GM21529 (cell line): ENCODE results near the gene PINK1.

Source experiments
- ATAC-seq: cut with Tn5 transposase; IDR thresholded peaks from one replicate; pipeline ENCODE4 v1.9.1; 2021; ENCODE audit not compliant: unreplicated experiment

PINK1 gene

GRCh38 chr1:20610970-20611369 is 22.3 kb upstream of the PINK1 start:
- ATAC-seq, result no peak

GRCh38 chr1:20611652-20612051 is 21.6 kb upstream of the PINK1 start:
- no peak for ATAC-seq

DNA sequence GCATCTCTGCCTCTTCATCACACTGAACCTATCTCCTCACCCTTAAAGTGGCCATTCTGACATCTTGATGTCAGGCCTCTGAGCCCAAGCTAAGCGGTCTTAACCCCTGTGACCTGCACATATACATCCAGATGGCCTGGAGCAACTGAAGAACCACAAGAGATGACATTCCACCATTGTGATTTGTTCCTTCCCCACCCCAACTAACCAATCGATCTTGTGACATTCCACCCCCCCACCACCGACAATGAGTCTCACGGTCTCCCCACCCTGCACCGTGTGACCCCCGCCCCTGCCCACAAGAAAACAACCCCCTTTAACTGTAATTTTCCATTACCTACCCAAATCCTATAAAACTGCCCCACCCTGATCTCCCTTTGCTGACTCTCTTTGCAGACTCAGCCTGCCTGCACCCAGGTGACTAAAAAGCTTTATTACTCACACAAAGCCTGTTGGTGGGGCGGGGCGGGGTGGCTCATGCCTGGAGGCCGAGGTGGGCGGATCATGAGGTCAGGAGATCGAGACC is 21.0 kb upstream of the PINK1 start:
- no peak for ATAC-seq

DNA sequence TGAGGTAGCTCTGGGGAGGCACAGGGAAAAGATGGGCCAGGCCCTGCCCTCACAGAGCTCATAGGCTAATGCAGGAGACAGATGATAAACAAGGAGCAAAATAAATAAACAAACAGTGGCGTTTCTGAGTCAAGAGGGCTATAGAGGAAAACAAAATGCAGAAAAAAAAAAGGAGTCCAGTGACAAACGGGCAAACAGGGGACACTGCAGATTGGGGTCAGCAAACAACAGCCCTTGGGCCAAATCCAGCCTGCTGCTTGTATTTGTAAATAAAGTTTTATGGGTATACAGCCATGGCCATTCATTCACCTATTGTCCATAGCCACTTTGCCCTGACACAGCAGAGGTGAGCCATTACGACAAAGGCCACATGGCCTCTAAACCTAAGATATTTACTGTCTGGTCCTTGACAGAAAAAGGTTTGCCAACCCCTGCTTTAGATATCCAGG is 19.1 kb upstream of the PINK1 start:
- ATAC-seq, result no peak

GRCh38 chr1:20615946-20616846 is 17.1 kb upstream of the PINK1 start:
- no peak for ATAC-seq

GRCh38 chr1:20616847-20617487 is 16.3 kb upstream of the PINK1 start:
- no peak for ATAC-seq

- no peak for ATAC-seq
These were observed 14.7 kb upstream of the PINK1 start for GRCh38 chr1:20618550-20618949.

GRCh38 chr1:20619999-20620398 is 13.3 kb upstream of the PINK1 start:
- ATAC-seq, result no peak

DNA sequence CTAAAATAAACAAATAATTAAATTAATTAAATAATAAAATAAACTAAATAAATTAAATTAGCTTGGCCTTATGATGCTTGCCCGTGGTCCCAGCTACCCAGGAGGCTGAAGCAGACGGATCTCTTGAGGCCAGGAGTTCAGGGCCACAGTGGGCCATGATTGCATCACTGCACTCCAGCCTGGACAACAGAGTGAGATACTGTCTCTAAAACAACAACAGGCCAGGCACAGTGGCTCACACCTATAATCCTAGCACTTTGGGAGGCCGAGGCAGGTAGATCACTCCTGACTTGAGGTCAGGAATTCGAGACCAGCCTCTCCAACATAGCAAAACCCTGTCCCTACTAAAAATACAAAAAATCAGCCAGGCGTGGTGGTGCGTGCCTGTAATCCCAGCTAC is 12.2 kb upstream of the PINK1 start:
- no peak for ATAC-seq

GRCh38 chr1:20624709-20625108 is 8.5 kb upstream of the PINK1 start:
- ATAC-seq, result no peak

GRCh38 chr1:20625176-20626097 is 7.8 kb upstream of the PINK1 start:
- ATAC-seq, result no peak

GRCh38 chr1:20626098-20626427 is 7.2 kb upstream of the PINK1 start:
- no peak for ATAC-seq

- no peak for ATAC-seq
These were observed 6.7 kb upstream of the PINK1 start for GRCh38 chr1:20626524-20626923.

DNA sequence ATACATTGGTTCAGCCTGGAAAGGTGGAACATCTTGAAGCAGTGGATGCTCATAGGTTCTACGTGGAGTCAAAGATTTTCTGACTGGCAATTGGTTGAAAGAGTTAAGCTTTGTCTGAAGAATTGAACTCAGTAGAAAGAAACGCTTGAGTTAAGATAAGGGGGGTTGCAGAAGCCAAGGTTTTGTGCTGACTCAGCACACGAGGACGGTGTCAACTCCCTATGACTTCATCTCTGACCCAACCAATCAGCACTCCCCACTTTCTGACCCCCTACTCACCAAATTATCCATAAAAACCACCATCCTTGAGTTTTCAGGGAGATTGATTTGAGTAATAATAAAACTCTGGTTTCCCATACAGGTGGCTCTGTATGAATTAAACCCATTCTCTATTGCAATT is 2.5 kb upstream of the PINK1 start:
- no peak for ATAC-seq

- no peak for ATAC-seq
These were observed 872 bp upstream of the PINK1 start for GRCh38 chr1:20632386-20632785.

GRCh38 chr1:20634065-20634593 is 871 bp downstream of the PINK1 start:
- no peak for ATAC-seq

- ATAC-seq, result no peak
These were observed 1.4 kb downstream of the PINK1 start for GRCh38 chr1:20634594-20635084.

GRCh38 chr1:20636785-20637347 is 3.6 kb downstream of the PINK1 start:
- ATAC-seq, result no peak

- peak; percentile 53 for ATAC-seq
These were observed 6.9 kb downstream of the PINK1 start for GRCh38 chr1:20640183-20640597.

- no peak for ATAC-seq
These were observed 8.7 kb downstream of the PINK1 start for GRCh38 chr1:20641975-20642374.
